GM12878 (cell line): ENCODE measurements around the gene MXRA7. TPM values are rescaled to one million over a fixed set of nuclear protein-coding genes. Genes with fewer than 3 reads are reported as not detected.

Experiments
- CBFB ChIP-seq: IDR thresholded peaks from 2 replicates; pipeline ENCODE4 v1.6.1; 2016; ENCODE audit warnings: antibody characterized with exemption, low read depth
- EZH2 ChIP-seq: IDR thresholded peaks from 2 replicates; pipeline ENCODE4 v1.6.1; 2012; ENCODE audit warnings: low read depth, mild to moderate bottlenecking, control low read depth, inconsistent platforms, low read length, borderline replicate concordance; ENCODE audit not compliant: control insufficient read depth
- GABPA ChIP-seq: IDR thresholded peaks from 2 replicates; pipeline ENCODE4 v1.6.1; 2014; ENCODE audit warnings: antibody characterized with exemption, low read depth, mild to moderate bottlenecking, inconsistent platforms
- MAX ChIP-seq: IDR thresholded peaks from 2 replicates; pipeline ENCODE4 v1.6.1; 2012; ENCODE audit warnings: low read depth, low read length, improper control_type of control experiment
- MEF2B ChIP-seq: fragments of 450-650 bp; IDR thresholded peaks from 2 replicates; pipeline ENCODE4 v1.6.1; 2018; ENCODE audit warnings: mild to moderate bottlenecking, moderate library complexity; ENCODE audit not compliant: partially characterized antibody, poor library complexity, severe bottlenecking
- RAD21 ChIP-seq: IDR thresholded peaks from 2 replicates; pipeline ENCODE4 v1.6.1; 2011; ENCODE audit warnings: mild to moderate bottlenecking, low read depth, low read length, moderate library complexity; ENCODE audit not compliant: insufficient read depth
- RFX5 ChIP-seq: IDR thresholded peaks from 2 replicates; pipeline ENCODE4 v1.6.1; 2011; ENCODE audit warnings: low read depth, low read length, improper control_type of control experiment
- SKIL ChIP-seq: fragments of 450-650 bp; IDR thresholded peaks from 2 replicates; pipeline ENCODE4 v1.6.1; 2017; ENCODE audit warnings: mild to moderate bottlenecking, low read depth, inconsistent platforms; ENCODE audit not compliant: poor library complexity, severe bottlenecking
- TCF7 ChIP-seq: IDR thresholded peaks from 2 replicates; pipeline ENCODE4 v1.6.1; 2014; ENCODE audit warnings: antibody characterized with exemption, borderline replicate concordance
- polyA plus RNA-seq, 11 experiments: library from polyadenylated mRNA; depleted of rRNA in 4 of 11; unstranded in 6 of 11; stranded (reverse) in 5 of 11; fragments of >200 nt; fragmentation: Nextera tagmentation in 4 of 11; fragmentation: Illumina TruSeq in 1 of 11; extraction: Ambion mirVana in 4 of 11; extraction: Trizol in 1 of 11; gene quantifications; 1 replicate in 1 of 11; 2 replicates in 10 of 11; pipeline versions ENCODE4 v1.2.1 to v1.2.3, GENCODE V29; 2011 to 2016; ENCODE audit warnings: inconsistent platforms in 2 of 11, missing spikeins in 2 of 11, low read depth in 1 of 11
- total RNA-seq, 4 experiments: library from RNA; depleted of rRNA in 3 of 4; stranded (reverse); fragments of >200 nt in 3 of 4; fragmentation: Illumina TruSeq in 1 of 4; extraction: Trizol in 1 of 4; gene quantifications; 2 replicates each; pipeline versions ENCODE4 v1.2.1 to v1.2.3, GENCODE V29; 2013 to 2021
- TF ChIP-seq, protein P1 (sequence below): fragments of 450-650 bp; IDR thresholded peaks from 2 replicates; pipeline ENCODE4 v1.6.1; 2018; ENCODE audit warnings: mild to moderate bottlenecking, low read depth, moderate library complexity; ENCODE audit not compliant: partially characterized antibody

The MXRA7 gene
- total and polyA plus RNA-seq, 10 of the 15 experiments (the other 5 are each of a cell fraction or from before 2014, with no cell fraction given) = 0.03 to 2.0 (median 0.33) TPM

- no peak for TF ChIP-seq TCF7
- TF ChIP-seq, protein P1, sequence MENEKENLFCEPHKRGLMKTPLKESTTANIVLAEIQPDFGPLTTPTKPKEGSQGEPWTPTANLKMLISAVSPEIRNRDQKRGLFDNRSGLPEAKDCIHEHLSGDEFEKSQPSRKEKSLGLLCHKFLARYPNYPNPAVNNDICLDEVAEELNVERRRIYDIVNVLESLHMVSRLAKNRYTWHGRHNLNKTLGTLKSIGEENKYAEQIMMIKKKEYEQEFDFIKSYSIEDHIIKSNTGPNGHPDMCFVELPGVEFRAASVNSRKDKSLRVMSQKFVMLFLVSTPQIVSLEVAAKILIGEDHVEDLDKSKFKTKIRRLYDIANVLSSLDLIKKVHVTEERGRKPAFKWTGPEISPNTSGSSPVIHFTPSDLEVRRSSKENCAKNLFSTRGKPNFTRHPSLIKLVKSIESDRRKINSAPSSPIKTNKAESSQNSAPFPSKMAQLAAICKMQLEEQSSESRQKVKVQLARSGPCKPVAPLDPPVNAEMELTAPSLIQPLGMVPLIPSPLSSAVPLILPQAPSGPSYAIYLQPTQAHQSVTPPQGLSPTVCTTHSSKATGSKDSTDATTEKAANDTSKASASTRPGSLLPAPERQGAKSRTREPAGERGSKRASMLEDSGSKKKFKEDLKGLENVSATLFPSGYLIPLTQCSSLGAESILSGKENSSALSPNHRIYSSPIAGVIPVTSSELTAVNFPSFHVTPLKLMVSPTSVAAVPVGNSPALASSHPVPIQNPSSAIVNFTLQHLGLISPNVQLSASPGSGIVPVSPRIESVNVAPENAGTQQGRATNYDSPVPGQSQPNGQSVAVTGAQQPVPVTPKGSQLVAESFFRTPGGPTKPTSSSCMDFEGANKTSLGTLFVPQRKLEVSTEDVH = no peak
- no peak for TF ChIP-seq GABPA
- TF ChIP-seq CBFB = no peak
- TF ChIP-seq MEF2B = no peak
- no peak for TF ChIP-seq MAX
- TF ChIP-seq RFX5 = no peak
- no peak for TF ChIP-seq EZH2
- no peak for TF ChIP-seq RAD21
- no peak for TF ChIP-seq SKIL
Measured at GRCh38 chr17:76670020-76670717, 40.6 kb downstream of the MXRA7 start (continued).
